ENCODE results near the gene PROKR1. TPM values are rescaled to one million over a fixed set of nuclear protein-coding genes. Genes with fewer than 3 reads are reported as not detected.

Gene PROKR1
- total RNA-seq, 4 donors from 2014 or later, result 0.27 TPM; not detected in 3

- DNase-seq, result no peak
- no peak overlapping the region for H3K27ac ChIP-seq
- TF ChIP-seq POLR2A (IDR thresholded peaks at IDR 0.05), result no peak
- TF ChIP-seq, protein P1, sequence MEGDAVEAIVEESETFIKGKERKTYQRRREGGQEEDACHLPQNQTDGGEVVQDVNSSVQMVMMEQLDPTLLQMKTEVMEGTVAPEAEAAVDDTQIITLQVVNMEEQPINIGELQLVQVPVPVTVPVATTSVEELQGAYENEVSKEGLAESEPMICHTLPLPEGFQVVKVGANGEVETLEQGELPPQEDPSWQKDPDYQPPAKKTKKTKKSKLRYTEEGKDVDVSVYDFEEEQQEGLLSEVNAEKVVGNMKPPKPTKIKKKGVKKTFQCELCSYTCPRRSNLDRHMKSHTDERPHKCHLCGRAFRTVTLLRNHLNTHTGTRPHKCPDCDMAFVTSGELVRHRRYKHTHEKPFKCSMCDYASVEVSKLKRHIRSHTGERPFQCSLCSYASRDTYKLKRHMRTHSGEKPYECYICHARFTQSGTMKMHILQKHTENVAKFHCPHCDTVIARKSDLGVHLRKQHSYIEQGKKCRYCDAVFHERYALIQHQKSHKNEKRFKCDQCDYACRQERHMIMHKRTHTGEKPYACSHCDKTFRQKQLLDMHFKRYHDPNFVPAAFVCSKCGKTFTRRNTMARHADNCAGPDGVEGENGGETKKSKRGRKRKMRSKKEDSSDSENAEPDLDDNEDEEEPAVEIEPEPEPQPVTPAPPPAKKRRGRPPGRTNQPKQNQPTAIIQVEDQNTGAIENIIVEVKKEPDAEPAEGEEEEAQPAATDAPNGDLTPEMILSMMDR (IDR thresholded peaks at IDR 0.05), result no peak
- no peaks in the 10 kb centered on the region for H3K27me3 ChIP-seq
- H3K4me1 ChIP-seq, result no peaks in the 10 kb centered on the region
- intact Hi-C loops (cut with DNase I; ENCODE audit: low total_unique reads), result no loop called here
- H3K36me3 ChIP-seq, result no peaks in the 10 kb centered on the region
- H3K4me3 ChIP-seq, result no peak overlapping the region
- no peaks in the 10 kb centered on the region for H3K9me3 ChIP-seq
Measured at GRCh38 chr2:68689553-68690537, 46.5 kb downstream of the PROKR1 start.

DNA sequence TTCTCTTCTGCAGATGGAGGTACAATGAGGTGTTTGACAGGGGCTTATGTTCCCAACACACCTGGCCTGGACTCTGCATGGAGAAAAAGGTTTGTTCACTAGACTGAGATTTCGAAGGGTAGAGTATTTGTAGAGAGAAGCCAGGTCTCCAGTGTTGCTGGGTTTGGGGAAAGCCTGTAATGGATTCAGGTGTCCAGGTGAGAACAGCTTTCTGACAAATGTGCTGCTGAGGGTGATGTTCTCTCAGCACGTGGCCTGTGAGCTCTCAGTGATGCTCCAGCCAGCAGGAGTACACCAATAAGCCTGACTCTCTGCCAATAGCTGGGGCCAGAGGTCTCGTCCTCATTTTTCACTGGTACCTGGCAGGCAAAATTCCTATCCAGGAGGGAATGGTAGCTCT, 47.5 kb downstream of the PROKR1 start:
- Histone ChIP-seq H3K27me3 (no peaks in the 10 kb centered on the region), H3K27ac (no peak overlapping the region), H3K36me3 (no peaks in the 10 kb centered on the region), H3K4me1 (no peaks in the 10 kb centered on the region), H3K4me3 (no peak overlapping the region), H3K9me3 (no peaks in the 10 kb centered on the region)
- TF ChIP-seq, protein P1 (IDR thresholded peaks at IDR 0.05), result no peak
- TF ChIP-seq POLR2A (IDR thresholded peaks at IDR 0.05), result no peak
- DNase-seq, result no peak
- intact Hi-C loops (cut with DNase I; ENCODE audit: low total_unique reads), result no loop called here

DNA sequence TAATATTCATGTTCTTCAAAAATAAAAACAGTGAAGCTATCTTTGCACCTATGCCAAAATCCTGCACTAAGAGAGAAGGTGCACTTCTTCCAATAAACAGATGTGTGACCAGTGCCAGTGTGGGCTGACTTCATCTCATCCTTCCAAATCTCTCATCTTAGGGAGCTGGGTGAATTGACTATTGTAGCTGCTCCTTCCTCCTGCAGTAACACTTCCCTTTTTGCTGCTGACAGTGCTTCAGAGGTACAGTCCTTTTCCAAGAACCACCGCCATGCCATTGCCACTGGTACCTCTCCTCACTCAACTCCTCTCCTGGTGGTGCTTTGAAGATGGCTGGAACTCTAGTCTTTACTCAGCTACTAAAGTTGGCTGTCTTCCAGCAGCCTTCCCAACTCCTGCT, 49.1 kb downstream of the PROKR1 start:
- Histone ChIP-seq H3K9me3 (no peaks in the 10 kb centered on the region), H3K27me3 (no peaks in the 10 kb centered on the region), H3K36me3 (no peaks in the 10 kb centered on the region), H3K4me3 (no peak overlapping the region), H3K4me1 (no peaks in the 10 kb centered on the region), H3K27ac (no peak overlapping the region)
- TF ChIP-seq POLR2A (IDR thresholded peaks at IDR 0.05), result no peak
- TF ChIP-seq, protein P1 (IDR thresholded peaks at IDR 0.05), result no peak
- intact Hi-C loops (cut with DNase I; ENCODE audit: low total_unique reads), result no loop called here
- DNase-seq, result no peak

DNA sequence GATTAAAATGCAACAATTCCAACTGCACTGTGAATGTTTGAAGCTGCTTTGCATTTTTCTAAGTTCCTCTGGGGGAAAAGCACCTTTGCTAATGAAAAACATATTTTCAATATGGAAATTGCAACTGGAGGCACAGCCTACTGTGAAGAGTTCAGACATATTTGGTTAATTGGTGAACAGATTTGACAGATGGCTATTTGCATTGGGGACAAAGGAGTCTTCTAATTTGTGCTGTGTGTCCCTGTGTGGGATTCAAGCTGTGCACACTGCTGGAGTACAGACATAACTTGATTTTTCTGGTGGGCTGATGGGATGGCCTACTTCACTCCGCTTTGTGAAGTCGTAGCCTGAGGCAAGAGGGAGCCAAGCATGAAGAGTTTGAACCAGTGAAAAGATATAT, 50.6 kb downstream of the PROKR1 start:
- H3K36me3 ChIP-seq, result no peaks in the 10 kb centered on the region

GRCh38 chr2:68695971-68696370, 52.6 kb downstream of the PROKR1 start:
- DNase-seq, result no peak
- intact Hi-C loops (cut with DNase I; ENCODE audit: low total_unique reads), result no loop called here
- no peaks in the 10 kb centered on the region for H3K36me3 ChIP-seq

More for the DNA sequence above, 50.6 kb downstream of the PROKR1 start:
- TF ChIP-seq POLR2A (IDR thresholded peaks at IDR 0.05), result no peak
- TF ChIP-seq, protein P1 (IDR thresholded peaks at IDR 0.05), result no peak
- intact Hi-C loops (cut with DNase I; ENCODE audit: low total_unique reads), result no loop called here
- Histone ChIP-seq H3K4me1 (no peaks in the 10 kb centered on the region), H3K27ac (no peak overlapping the region), H3K4me3 (no peak overlapping the region), H3K27me3 (no peaks in the 10 kb centered on the region), H3K9me3 (no peaks in the 10 kb centered on the region)
- no peak for DNase-seq

More at GRCh38 chr2:68695971-68696370, 52.6 kb downstream of the PROKR1 start:
- Histone ChIP-seq H3K27ac (no peak overlapping the region), H3K27me3 (no peaks in the 10 kb centered on the region), H3K9me3 (no peaks in the 10 kb centered on the region), H3K4me1 (no peaks in the 10 kb centered on the region), H3K4me3 (no peak overlapping the region)
- TF ChIP-seq POLR2A (IDR thresholded peaks at IDR 0.05), result no peak
- TF ChIP-seq, protein P1 (IDR thresholded peaks at IDR 0.05), result no peak
